DND-41 (cell line): ENCODE data around the gene EGF.

Source experiments
- ATAC-seq: fragments of 200-7000 bp; cut with Tn5 transposase; 3 replicates; pipeline ENCODE4 v1.9.1; 2021; ENCODE audit warnings: low read depth; ENCODE audit not compliant: insufficient read depth
- DNase-seq: peaks from one replicate; pipeline ENCODE4 v3.0.0-alpha.2; 2020
- H2AFZ ChIP-seq: 2 replicates; pipeline ENCODE4 v1.6.0; 2012; ENCODE audit warnings: low read depth, low read length
- H3K27ac ChIP-seq: 2 replicates; pipeline ENCODE4 v1.5.1; 2012; ENCODE audit warnings: low read length, inconsistent platforms
- H3K27me3 ChIP-seq: fragments of 200-600 bp; sonication (generic); 2 replicates; pipeline ENCODE4 v1.6.0; 2012; ENCODE audit warnings: low read length, mild to moderate bottlenecking, inconsistent platforms; ENCODE audit not compliant: insufficient read depth, poor library complexity
- H3K36me3 ChIP-seq: 2 replicates; pipeline ENCODE4 v1.5.1; 2012; ENCODE audit warnings: low read length, inconsistent platforms; ENCODE audit not compliant: insufficient read depth
- H3K4me1 ChIP-seq: 2 replicates; pipeline ENCODE4 v1.5.1; 2012; ENCODE audit warnings: mild to moderate bottlenecking, low read length; ENCODE audit not compliant: insufficient read depth
- H3K4me2 ChIP-seq: 2 replicates; pipeline ENCODE4 v1.6.0; 2012; ENCODE audit warnings: mild to moderate bottlenecking, moderate library complexity, low read length, inconsistent platforms; ENCODE audit not compliant: insufficient read depth
- H3K4me3 ChIP-seq, 2 experiments: fragments of 200-600 bp in 1 of 2; shearing (Covaris generic) in 1 of 2; 2 replicates each; pipeline ENCODE4 v1.5.1; 2012 to 2016; ENCODE audit warnings: inconsistent platforms in 2 of 2, low read length in 2 of 2, mild to moderate bottlenecking in 2 of 2, low read depth in 1 of 2, moderate library complexity in 1 of 2
- H3K79me2 ChIP-seq: 2 replicates; pipeline ENCODE4 v1.6.0; 2012; ENCODE audit warnings: low read length, inconsistent platforms; ENCODE audit not compliant: insufficient read depth
- H3K9ac ChIP-seq: 2 replicates; pipeline ENCODE4 v1.6.0; 2012; ENCODE audit warnings: low read depth, mild to moderate bottlenecking, inconsistent platforms, low read length, moderate library complexity
- H3K9me3 ChIP-seq: 2 replicates; pipeline ENCODE4 v1.5.1; 2012; ENCODE audit warnings: low read length, moderate library complexity, mild to moderate bottlenecking, inconsistent platforms; ENCODE audit not compliant: insufficient read depth, severe bottlenecking
- H4K20me1 ChIP-seq: 2 replicates; pipeline ENCODE4 v1.6.0; 2012; ENCODE audit warnings: low read length; ENCODE audit not compliant: insufficient read depth
- EZH2 ChIP-seq: IDR thresholded peaks from 3 replicates; pipeline ENCODE4 v1.6.1; 2012; ENCODE audit warnings: borderline replicate concordance, low read depth, mild to moderate bottlenecking, moderate library complexity, low read length, inconsistent platforms; ENCODE audit not compliant: severe bottlenecking
- TF ChIP-seq, protein P1 (sequence below): IDR thresholded peaks from 2 replicates; pipeline ENCODE4 v1.5.1; 2012; ENCODE audit warnings: borderline replicate concordance, low read length, moderate library complexity, mild to moderate bottlenecking; ENCODE audit not compliant: poor library complexity, severe bottlenecking; ENCODE audit errors: extremely low read depth

The EGF gene

DNA sequence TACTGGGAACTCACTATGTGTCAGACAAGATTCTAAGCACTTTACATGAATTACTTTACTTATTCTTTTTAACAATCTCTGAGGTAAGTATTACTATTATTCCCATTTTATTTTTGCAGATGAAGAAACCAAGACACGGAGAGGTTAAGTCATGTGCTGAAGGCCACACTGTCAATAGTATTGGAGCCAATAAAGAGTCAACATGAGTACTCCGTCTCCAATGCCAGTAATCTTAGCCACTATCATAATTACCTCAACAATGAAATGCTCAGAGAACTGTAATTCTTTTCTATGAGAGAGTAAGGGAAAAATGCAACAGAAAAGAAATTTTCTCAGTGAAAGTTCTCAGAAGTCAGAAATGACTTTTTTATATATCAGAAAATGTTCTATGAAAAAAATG is 12.7 kb downstream of the EGF start:
- no peaks in the 10 kb centered on the region for H3K9me3 ChIP-seq
- TF ChIP-seq EZH2, result no peak
- TF ChIP-seq, protein P1, sequence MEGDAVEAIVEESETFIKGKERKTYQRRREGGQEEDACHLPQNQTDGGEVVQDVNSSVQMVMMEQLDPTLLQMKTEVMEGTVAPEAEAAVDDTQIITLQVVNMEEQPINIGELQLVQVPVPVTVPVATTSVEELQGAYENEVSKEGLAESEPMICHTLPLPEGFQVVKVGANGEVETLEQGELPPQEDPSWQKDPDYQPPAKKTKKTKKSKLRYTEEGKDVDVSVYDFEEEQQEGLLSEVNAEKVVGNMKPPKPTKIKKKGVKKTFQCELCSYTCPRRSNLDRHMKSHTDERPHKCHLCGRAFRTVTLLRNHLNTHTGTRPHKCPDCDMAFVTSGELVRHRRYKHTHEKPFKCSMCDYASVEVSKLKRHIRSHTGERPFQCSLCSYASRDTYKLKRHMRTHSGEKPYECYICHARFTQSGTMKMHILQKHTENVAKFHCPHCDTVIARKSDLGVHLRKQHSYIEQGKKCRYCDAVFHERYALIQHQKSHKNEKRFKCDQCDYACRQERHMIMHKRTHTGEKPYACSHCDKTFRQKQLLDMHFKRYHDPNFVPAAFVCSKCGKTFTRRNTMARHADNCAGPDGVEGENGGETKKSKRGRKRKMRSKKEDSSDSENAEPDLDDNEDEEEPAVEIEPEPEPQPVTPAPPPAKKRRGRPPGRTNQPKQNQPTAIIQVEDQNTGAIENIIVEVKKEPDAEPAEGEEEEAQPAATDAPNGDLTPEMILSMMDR, result no peak
- H4K20me1 ChIP-seq, result no peaks in the 10 kb centered on the region
- H3K9ac ChIP-seq, result no peak overlapping the region
- no peak overlapping the region for H3K27ac ChIP-seq
- H3K4me2 ChIP-seq, result no peak overlapping the region
- DNase-seq (no peak), ATAC-seq (no peak)
- no peak overlapping the region for H3K4me3 ChIP-seq
- H2AFZ ChIP-seq, result no peak overlapping the region
- no peaks in the 10 kb centered on the region for H3K27me3 ChIP-seq
- no peaks in the 10 kb centered on the region for H3K4me1 ChIP-seq
- H3K36me3 ChIP-seq, result no peaks in the 10 kb centered on the region
- no peaks in the 10 kb centered on the region for H3K79me2 ChIP-seq

- Histone ChIP-seq H4K20me1 (no peaks in the 10 kb centered on the region), H3K4me3 (no peak overlapping the region), H3K27me3 (no peaks in the 10 kb centered on the region), H3K79me2 (no peaks in the 10 kb centered on the region), H3K27ac (no peak overlapping the region), H3K4me1 (no peaks in the 10 kb centered on the region), H3K36me3 (no peaks in the 10 kb centered on the region), H3K9me3 (no peaks in the 10 kb centered on the region), H2AFZ (no peak overlapping the region), H3K4me2 (no peak overlapping the region), H3K9ac (no peak overlapping the region)
- TF ChIP-seq, protein P1, result no peak
- no peak for TF ChIP-seq EZH2
- ATAC-seq (no peak), DNase-seq (no peak)
Observed at GRCh38 chr4:109928327-109929045, 15.8 kb downstream of the EGF start.

- Histone ChIP-seq H3K4me1 (no peaks in the 10 kb centered on the region), H3K27me3 (no peaks in the 10 kb centered on the region), H3K27ac (no peak overlapping the region), H2AFZ (no peak overlapping the region), H3K4me2 (no peak overlapping the region), H3K36me3 (no peaks in the 10 kb centered on the region), H3K9me3 (no peaks in the 10 kb centered on the region), H3K9ac (no peak overlapping the region), H4K20me1 (no peaks in the 10 kb centered on the region), H3K4me3 (no peak overlapping the region), H3K79me2 (no peaks in the 10 kb centered on the region)
- no peak for ATAC-seq
- TF ChIP-seq, protein P1, result no peak
- TF ChIP-seq EZH2, result no peak
- DNase-seq, result no peak
Observed at GRCh38 chr4:109930464-109930863, 17.8 kb downstream of the EGF start.

GRCh38 chr4:109930872-109931271 is 18.2 kb downstream of the EGF start:
- no peak for DNase-seq
- H3K4me3 ChIP-seq, result no peak overlapping the region
- no peak overlapping the region for H3K27ac ChIP-seq
- no peaks in the 10 kb centered on the region for H4K20me1 ChIP-seq
- ATAC-seq, result no peak
- no peak overlapping the region for H3K4me2 ChIP-seq
- TF ChIP-seq EZH2, result no peak
- TF ChIP-seq, protein P1, result no peak
- H3K36me3 ChIP-seq, result no peaks in the 10 kb centered on the region
- H3K4me1 ChIP-seq, result no peaks in the 10 kb centered on the region
- H3K9ac ChIP-seq, result no peak overlapping the region
- H3K79me2 ChIP-seq, result no peaks in the 10 kb centered on the region
- H3K27me3 ChIP-seq, result no peaks in the 10 kb centered on the region
- no peak overlapping the region for H2AFZ ChIP-seq
- no peaks in the 10 kb centered on the region for H3K9me3 ChIP-seq
